GM19099 (cell line): ENCODE results near the gene WDR46.

Experiments
- POLR2A ChIP-seq: IDR thresholded peaks from 3 replicates; pipeline ENCODE4 v1.6.1; 2011; ENCODE audit warnings: low read depth; ENCODE audit not compliant: insufficient read length; ENCODE audit errors: extremely low read depth

Gene WDR46

DNA sequence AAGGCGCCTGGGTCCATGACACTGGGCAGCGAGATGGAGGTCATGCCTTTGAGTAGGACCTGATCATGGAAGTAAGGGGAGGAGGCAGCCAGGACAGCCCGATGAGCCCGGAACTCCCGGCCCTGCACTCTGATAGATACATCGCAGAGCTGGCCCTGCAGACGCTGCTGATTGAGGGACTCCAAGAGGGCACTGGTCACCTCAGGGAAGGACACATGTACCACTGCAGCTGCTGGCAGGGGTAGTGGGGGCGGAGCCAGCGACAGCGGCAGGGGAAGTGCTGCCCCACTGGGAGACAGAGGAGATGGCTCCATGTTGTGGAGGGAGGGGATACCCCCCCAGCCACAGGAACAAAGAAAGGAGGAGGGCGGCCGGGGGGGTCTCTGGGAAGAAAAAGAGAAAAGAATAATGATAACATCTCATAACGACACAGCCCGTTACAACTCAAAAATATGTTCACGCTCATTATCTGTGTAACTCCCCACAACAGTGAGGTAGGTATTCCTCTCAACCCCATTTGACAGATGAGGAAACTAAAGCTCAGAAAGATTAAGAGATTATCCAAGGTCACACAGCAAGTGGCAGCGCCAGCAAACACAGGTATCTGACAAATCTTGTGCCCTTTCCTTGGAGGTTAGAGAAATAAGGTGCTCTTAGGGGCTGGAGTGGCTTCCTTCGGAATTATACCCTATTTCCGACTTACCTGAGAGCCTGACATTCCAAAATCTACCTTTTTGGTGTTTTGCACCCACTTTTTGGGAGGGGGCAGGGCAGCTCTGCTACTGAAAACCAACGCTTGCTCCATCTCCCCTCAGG, 27.8 kb upstream of the WDR46 start:
- no peak for TF ChIP-seq POLR2A

DNA sequence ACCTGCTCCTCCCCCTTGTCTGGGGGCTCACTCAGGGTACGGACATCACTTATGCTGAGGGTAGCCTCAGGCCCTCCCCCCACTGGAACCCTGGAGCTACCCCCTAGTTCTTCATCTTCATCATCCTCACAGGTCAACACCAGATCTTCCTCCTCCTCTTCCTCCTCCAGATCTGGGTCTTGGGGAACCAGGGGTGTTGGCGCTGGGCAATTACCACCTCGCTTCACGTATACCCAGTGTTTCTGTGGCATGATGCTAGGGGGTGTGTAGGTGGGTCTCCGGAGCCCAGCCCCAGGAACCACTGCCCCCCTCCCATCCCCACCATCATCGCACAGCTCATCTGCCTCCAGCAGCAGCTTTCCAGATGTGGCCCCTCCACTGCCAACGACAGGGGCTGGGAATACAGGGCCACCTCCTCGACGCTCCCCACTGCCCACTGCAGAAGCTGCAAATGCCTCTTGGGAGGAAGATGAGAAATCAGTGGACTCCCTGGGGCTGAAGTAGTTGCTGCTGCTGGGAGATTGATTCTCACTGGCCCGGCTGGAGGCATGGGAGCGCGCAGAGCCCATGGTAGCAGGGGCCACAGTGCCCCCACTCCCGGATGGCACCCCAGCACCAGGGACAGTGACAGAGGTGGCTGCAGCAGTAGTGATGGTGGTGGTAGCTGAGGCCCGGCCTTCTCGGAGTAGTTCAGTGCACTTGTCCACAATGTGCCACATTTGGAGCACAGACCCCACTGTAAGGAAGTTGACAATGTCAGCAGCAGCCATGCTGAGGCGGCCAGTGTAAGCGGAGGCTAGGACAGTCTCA, 27.0 kb upstream of the WDR46 start:
- TF ChIP-seq POLR2A, result no peak

DNA sequence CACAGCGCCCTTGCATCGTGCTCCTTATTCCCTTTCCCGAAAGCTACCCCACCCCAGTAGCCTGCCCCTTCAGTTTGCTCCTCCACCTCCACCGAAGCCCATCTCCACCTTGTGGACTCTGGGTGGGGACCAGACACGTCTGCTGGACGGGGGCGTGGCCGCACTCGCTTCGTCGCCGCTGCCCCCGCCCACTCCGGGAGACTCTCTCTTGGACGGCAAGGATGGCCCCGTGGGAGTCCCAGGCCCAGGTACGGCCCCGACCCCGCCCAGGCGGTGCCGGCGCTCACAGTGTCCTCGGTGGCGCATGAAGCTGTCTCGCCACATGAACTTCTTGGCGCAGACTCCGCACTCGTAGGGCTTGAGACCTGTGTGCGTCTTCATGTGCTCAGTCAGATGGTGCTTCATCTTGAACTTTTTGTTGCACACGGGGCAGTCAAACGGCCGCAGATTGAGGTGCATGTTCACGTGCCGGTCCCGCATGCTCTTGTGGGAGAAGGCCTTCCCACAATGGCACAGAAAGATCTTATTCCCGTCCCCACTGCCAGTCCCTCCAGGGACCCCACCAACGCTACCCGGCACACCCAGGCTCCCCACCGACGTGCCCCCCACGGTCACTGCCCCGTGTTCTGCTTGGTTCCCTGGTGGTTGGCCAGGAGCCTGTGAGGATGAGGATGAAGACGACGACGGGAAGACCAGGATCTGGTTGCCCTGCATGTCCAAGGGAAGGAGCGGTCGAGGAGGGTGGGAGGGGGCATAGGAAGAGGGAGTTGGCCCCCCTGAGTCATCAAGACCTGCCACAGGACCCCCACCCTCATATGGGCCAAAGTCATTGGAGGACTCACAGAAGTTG, 26.1 kb upstream of the WDR46 start:
- no peak for TF ChIP-seq POLR2A

DNA sequence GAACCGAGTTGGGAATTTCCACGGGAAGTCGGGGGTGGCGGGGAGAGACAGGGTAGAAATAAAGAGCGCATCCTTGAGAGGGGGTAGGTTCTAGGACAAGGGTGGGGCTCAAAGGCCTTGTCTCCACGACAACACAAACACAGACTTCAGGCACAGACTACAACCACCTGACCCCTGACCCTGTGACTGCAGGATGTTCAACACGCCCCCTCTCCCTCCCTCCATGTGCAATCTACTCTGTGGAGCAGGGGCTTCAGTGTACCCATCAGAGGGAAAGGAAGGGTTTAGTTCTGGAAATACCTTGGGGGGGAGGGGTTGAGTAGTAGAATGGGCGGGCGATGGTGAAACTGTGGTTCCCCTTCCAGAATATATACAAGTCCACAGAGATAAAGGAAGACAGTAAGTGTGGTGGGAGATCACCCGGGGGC, 25.5 kb upstream of the WDR46 start:
- TF ChIP-seq POLR2A, result no peak

DNA sequence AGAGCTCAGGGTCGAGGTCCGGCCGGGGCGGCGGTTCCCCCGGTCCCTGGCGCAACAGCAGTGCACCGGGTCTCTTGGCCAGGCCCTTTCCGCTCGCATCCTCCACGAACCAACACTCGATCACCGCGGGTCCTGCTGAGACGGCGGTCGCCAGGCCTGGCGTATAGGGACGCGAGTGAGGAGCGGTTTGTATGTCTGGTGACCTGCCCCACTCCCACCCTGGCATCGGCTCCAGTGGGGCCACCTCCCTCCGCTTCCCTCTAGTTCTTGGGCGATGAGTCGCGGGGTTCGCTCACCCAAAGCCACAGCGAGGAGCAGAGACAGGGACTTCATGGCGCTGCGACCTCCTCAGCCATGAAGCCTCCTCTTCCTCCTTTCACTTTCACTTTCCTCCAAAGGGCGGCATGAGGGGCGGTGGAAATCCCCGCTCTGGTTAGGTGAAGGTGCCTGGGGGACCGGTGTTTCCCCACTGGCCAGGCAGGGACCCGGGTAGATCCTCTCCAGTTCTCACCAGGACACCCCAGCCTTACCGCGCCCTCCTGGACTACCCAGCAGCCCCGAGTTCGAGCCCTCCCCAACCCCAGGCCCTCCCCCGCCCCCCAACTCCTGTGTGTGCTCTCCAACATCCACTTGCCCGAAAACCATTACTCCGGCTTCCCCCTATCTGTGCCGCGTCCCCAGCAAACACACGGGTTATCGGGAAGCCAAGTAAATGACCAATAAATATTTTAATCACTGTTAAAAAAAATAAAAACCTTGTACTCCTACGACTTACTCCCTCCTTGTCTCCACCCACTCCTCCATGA, 24.9 kb upstream of the WDR46 start, which contains the start of gene TAPBP:
TAPBP (minus strand) TSS at position 370 of the 806 bp plus-strand sequence; CDS start at position 333, 37 bp downstream.
- TF ChIP-seq POLR2A, result peak; percentile 76

DNA sequence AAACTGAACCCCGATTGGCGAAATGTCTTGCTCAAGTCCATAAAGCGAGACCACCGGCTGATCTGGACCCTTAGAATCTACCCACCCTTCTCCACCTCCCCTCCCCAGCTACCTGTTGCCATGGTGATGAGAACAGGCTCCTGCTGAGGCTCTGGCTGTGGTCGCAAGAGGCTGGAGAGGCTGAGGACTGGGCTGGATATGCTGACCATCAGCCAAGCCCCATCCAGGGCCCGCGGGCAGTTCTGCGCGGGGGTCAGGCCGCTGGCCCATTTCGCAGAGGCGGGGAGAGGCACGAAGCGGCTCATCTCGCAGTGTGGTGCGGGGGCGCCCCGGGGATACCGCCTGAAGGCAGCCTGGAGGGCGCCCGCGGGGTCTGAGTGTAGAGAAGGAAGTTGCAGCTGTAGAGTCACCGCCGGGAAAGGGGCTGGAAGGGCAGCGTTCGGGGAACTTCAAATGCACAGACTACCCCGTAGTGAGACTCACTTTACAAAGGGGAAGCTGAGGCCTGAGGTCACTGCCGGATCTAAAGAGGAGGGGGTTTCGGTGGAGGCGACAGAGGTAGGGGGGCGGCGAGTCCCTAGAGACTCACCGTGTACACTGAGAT, 24.2 kb upstream of the WDR46 start:
- TF ChIP-seq POLR2A, result peak; percentile 3

DNA sequence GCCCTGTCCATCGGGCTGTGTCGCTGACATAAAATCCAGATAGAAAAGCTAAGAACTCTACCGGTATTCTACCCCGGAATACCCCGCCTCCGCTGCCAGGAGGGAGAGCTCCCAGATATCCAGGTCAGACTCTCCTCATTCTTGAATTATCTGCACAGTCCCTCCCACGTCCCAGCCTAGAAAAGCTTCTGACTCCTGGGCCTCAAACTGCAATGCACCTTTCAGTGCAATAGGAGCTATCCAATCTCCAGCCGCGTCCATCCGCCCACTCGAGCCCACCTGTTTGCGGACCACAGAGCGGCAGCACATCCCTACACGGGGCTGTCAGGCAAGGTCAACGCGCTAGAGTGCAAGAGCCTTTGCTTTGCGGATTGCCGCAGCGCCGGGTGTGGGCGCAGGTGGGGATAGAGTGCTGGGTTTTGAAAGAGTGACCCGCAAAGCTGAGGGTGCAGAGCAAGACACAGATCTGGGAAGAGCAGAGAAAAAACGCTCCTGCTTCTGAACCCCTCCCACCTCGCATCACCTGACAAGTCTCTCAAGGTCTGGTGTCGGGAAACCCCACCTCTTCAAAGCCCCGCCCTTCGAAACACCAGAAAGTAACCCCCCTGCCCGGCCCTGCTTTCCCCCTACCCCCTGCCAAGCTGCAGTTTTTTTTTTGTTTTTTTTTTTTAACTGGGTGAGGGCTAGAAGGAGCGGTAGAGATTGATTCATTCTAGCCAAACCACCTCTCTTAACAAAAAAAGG, 23.5 kb upstream of the WDR46 start:
- peak; percentile 19 for TF ChIP-seq POLR2A

DNA sequence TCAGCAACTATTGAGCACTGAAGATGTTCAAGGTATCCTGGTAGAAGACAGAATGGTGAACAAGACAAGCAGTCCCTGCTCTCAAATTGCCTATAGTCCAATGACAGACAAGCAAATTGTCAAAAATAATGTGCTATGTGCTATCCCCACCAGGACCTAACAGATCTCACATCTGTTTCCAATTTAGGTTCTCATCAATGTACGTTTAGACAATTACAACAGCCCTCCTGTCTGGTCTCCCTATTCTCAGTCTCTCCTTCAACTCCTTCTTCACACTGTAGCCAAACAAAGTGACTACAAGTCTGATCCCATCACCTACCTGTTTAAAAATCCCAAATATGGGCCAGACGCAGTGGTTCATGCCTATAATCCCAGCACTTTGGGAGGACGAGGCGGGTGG, 17.3 kb upstream of the WDR46 start:
- TF ChIP-seq POLR2A, result no peak

DNA sequence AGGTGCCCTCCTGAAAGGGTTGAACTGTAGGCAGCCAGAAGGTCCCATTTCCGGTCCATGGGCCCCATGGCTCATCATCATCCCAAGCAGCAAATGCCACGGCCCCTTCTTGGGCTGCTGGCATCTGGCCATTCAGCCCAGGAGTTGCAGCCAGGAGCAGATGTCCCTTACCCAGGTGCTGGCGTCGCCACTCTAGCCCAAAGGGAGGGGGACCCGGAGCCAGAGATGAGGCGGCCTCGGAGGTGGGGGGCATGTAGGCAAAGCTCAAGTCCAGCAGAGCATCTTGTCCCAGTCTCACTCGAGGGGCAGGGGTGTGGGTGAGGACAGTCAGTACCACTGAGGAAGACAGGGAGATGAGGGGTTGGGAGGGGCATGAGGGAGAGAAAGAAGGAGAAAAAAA, 16.0 kb upstream of the WDR46 start:
- no peak for TF ChIP-seq POLR2A

DNA sequence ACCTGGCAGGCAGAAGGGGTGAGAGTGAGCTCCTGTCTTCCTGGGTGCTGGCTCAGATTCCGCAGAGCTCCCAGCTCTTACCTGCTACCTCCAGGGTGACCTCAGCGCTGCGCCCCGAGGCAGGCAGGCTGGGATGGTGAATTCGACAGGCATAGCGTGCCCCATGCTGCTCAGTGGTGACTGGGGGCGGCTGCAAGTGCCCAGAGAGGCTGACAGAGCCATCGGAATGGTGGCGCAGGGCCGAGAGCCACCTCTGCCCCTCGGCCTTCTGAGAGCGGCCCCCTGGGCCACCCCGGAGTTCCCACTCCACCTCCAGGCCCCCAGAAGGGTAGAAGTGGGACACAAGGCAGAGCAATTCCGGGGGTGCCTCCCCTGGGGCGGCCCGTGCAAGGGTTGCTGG, 15.2 kb upstream of the WDR46 start:
- no peak for TF ChIP-seq POLR2A

DNA sequence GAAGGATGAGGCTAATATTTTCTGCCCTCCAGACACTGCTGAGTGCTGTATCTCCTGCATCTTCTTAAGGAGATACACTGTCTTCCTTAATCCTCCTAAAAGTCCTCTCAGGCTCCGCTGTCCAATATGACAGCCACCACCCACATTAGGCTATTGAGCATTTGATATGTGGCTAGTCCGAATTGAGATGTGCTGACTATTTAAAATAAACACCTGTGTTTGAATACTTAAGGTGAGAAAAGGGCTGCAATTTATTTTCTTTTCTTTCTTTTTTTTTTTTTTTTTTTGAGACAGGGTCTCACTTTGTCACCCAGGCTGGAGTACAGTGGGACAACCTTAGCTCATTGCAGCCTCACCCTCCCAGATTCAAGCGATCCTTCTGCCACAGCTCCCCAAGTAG, 12.8 kb upstream of the WDR46 start:
- TF ChIP-seq POLR2A, result no peak

DNA sequence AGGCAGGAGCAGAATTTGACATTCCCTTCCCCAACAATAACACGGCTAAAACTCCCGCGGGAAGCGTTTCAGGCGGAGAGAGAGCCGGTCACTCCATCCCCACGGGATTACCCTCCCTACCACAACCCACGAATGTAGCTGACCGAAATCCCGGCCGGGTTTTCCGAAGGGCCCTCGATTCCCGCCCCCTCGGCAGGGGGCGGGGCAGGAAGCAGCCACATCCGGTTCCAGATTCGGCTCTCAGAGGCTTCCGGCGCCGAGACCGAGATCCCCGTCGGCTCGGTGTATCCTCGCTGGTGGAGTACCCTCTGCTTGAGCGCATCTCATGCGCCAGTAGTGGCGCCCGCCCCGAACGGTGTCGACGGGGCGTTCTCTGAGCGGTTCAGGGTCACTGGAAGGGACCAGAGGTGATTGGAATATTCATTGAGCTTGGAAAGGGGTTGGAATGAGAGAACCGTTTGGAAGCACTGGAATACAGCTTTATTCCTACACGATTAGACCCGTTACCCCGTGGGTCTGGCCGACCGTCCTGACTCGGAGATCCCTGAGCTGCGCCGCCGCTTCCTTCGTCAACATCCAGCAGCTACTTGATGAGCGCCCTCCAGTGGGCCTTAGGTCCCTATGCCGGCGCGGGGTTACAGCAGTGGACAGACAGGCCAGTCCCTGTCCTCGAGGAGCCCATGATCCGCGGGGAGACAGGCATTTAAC, 10.4 kb upstream of the WDR46 start:
- TF ChIP-seq POLR2A, result peak; percentile 89
